ENCODE measurements around the gene PLA2G15. TPM values are rescaled to one million over a fixed set of nuclear protein-coding genes. Genes with fewer than 3 reads are reported as not detected.
A peak's percentile ranks its signal among the peaks of the same experiment; 100 is the strongest.

Gene PLA2G15
- total and polyA plus RNA-seq, 2 of the 13 experiments (the other 11 are each of a cell fraction or from before 2014, with no cell fraction given): 14.4 to 23.7 TPM

DNA sequence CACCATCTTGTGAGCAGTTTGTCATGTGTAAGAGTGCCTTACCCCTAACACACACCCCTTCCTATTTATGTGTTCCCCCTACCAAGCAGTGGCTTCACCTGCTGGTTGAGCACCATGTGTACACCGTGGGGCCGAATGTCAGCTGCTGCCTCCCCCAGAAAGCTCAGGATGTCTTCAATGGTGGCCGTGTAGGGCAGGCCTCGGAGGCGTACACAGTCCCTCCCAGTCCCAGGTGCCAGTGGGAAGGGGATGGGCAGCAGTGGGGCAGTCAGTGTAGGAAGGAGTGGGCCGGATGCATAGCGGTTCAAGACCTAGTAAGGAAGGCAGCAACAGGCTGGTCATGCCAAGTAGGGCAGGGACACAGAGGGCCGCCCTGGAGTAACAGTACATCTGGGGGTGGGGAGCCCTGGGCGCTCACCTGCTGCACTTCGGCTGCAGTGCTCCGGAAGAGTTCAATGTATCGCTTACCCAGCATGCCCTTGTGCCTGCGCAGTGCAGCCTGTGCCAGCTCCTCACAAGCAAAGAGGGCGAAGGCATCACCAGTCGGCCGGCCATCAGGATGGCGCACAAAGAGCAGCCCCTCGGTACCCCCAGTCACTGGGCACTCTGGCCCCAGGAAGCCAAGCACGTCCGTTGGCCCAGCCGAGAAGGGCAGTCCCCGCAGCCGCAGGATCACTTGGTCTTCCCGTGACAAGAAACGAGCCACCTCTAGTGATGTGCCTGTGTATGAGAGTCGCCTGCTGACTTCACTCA, 13.6 kb upstream of the PLA2G15 start (continued):
- TF ChIP-seq DR1 (CRISPR knock-in tag; IDR thresholded peaks at IDR 0.05): no peak
- no peak for TF ChIP-seq ZZZ3 (CRISPR knock-in tag; IDR thresholded peaks at IDR 0.05; ENCODE audit: borderline replicate concordance)
- no peak for TF ChIP-seq ZNF777 (CRISPR knock-in tag; IDR thresholded peaks at IDR 0.05)
- TF ChIP-seq POLR2AphosphoS2 (IDR thresholded peaks at IDR 0.05; ENCODE audit: low read depth, low read length): no peak
- peak; percentile 86 for TF ChIP-seq AGO2 (optimal IDR thresholded peaks at IDR 0.05; ENCODE audit: low read depth, low read length)
- TF ChIP-seq CAMTA2 (CRISPR knock-in tag; IDR thresholded peaks at IDR 0.05; ENCODE audit: borderline replicate concordance): no peak
- TF ChIP-seq, protein P1, sequence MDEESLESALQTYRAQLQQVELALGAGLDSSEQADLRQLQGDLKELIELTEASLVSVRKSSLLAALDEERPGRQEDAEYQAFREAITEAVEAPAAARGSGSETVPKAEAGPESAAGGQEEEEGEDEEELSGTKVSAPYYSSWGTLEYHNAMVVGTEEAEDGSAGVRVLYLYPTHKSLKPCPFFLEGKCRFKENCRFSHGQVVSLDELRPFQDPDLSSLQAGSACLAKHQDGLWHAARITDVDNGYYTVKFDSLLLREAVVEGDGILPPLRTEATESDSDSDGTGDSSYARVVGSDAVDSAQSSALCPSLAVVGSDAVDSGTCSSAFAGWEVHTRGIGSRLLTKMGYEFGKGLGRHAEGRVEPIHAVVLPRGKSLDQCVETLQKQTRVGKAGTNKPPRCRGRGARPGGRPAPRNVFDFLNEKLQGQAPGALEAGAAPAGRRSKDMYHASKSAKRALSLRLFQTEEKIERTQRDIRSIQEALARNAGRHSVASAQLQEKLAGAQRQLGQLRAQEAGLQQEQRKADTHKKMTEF (CRISPR knock-in tag; IDR thresholded peaks at IDR 0.05): no peak
- no peak for TF ChIP-seq TCF7 (IDR thresholded peaks at IDR 0.05; ENCODE audit: low read depth)
- TF ChIP-seq NONO (IDR thresholded peaks at IDR 0.05): no peak
- TF ChIP-seq NONO (CRISPR knock-in tag; conservative IDR thresholded peaks at IDR 0.05): no peak
- TF ChIP-seq ZNF761 (CRISPR knock-in tag; conservative IDR thresholded peaks at IDR 0.05): no peak
- TF ChIP-seq FOXA3 (CRISPR knock-in tag; IDR thresholded peaks at IDR 0.05): no peak
- TF ChIP-seq CBX1 (IDR thresholded peaks at IDR 0.05; ENCODE audit: low read depth): no peak
- no peak for TF ChIP-seq ZNF3 (CRISPR knock-in tag; IDR thresholded peaks at IDR 0.05)
- no peak for TF ChIP-seq KLF6 (CRISPR knock-in tag; IDR thresholded peaks at IDR 0.05)
- no peak for TF ChIP-seq TCF7L2 (IDR thresholded peaks at IDR 0.05; ENCODE audit: low read depth, low read length)
- peak; percentile 76 for TF ChIP-seq RBM22 (optimal IDR thresholded peaks at IDR 0.05; ENCODE audit: low read length)
- TF ChIP-seq KDM2A (CRISPR knock-in tag; IDR thresholded peaks at IDR 0.05; ENCODE audit: borderline replicate concordance, low read depth): no peak; the same call in 1 of the 2 replicates
- TF ChIP-seq RBFOX2 (IDR thresholded peaks at IDR 0.05; ENCODE audit: low read depth, low read length): peak; percentile 38; the same call in 1 of the 2 replicates
- no peak for TF ChIP-seq ARNT (IDR thresholded peaks at IDR 0.05)

Data from HepG2 (cell line).